Activated CD4-positive, alpha-beta T cell treated with anti-CD3 and anti-CD28 coated beads, Interleukin-2, Interleukin-4, amounts not matched to agents 100 ng/mL and 50 ng/mL, durations not matched to agents 16 hours and 8 hours (primary cell): ENCODE measurements around the gene RPL27A.
"Not testable (repeated sequence)": the region's sequence is repeated elsewhere in the genome, so short reads cannot be mapped to it uniquely, and the experiment has no call there.

Experiments
- DNase-seq: peaks from one replicate; pipeline ENCODE4 v3.0.0-alpha.2; 2020; ENCODE audit warnings: low spot score

Gene RPL27A

DNA sequence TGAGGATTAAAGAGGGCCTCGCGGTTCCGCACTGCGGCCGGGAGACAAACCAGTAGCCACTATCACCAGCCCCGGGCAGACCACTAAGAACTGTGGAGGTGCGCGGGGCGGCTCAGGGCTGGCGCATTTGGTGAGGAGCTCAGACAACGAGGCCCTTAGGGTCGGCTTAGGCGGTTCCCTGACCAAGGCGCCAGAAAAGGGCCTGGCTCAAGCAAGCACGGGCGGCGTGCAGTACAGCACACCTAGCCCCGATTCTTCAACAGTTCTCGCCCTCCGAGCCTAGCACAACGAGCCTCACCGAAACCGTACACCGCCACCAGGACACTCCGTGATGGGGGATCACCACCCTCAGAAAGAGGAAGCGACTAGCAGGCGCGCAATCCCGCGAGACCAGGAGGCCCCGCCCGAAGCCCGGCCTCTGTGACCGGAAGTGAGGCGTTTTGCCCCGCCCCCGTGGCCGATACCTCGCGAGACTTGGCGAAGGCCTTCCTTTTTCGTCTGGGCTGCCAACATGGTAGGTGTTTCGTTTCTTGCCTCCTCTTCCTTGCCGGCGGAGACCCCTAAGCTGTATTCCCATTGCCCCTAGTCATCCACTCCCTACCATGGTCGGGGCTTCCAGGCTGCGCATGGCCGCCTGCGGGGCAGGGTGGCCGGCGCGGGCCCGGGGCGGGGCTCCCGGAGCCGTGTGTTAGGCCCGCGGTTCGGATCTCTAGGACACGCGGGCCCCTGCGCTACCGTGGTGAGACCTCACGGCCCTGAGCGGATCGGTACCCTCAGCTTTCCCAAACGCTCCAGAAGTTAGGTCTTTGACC, at the start of gene RPL27A, which contains the start of gene TRIM66:
Gene RPL27A (plus strand): TSS at position 490 of the 812 bp plus-strand sequence. CDS start 22 bp downstream, at position 512.
Gene TRIM66 (minus strand): TSS at position 363 of the 812 bp plus-strand sequence. CDS start 10,391 bp downstream, outside the sequence.
- peak; percentile 98 for DNase-seq

- DNase-seq = no peak
Measured at GRCh38 chr11:8634498-8634897, 48.1 kb upstream of the RPL27A start.

GRCh38 chr11:8636127-8636526, 46.5 kb upstream of the RPL27A start:
- DNase-seq = no peak

GRCh38 chr11:8638300-8638699, 44.3 kb upstream of the RPL27A start:
- no peak for DNase-seq

DNA sequence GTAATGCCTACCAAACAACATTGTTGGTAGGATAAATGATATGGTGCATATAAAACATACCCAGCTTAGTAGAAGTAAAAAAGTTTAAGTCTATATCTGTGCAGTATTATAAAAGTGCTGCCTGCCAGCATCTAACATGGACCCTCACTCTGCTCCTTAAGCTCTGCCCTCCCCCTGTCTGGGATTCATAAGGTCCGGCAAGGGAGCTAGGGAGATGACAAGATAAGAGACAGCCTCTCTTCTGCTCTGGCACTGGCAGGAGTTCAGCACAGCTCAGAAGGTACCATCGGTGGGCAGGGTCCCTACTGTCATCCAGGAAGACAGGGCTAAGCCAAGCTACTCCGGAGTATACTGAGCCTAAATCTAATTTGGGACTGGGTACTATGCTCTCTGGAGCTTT, 42.9 kb upstream of the RPL27A start:
- DNase-seq = no peak

GRCh38 chr11:8640267-8640906, 42.2 kb upstream of the RPL27A start:
- DNase-seq = no peak

DNA sequence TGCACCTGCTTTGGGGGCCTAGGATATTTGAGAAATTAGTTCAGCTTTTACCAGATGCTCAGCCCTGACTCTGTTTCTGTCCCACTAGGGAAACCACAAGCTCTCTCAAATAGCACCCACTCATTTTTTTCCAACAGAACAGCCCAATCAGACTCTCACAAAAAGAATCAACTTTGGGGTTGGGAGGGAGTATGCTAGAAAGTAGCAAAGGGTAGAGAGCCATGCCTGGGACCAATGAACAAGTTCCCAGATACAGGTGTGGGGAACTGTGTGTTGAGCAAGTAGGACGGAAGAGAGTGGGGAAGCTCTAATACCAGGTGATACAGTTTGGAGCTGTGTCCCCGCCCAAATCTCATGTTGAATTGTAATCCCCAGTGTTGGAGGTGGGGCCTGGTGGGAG, 41.3 kb upstream of the RPL27A start:
- no peak for DNase-seq

- DNase-seq = no peak
Measured at GRCh38 chr11:8642196-8642841, 40.3 kb upstream of the RPL27A start.

- DNase-seq = no peak
Measured at GRCh38 chr11:8646873-8647272, 35.7 kb upstream of the RPL27A start.

GRCh38 chr11:8649361-8649760, 33.2 kb upstream of the RPL27A start:
- DNase-seq = no peak

GRCh38 chr11:8650401-8650990, 32.1 kb upstream of the RPL27A start:
- DNase-seq = no peak

GRCh38 chr11:8652140-8652539, 30.5 kb upstream of the RPL27A start:
- DNase-seq = no peak

DNA sequence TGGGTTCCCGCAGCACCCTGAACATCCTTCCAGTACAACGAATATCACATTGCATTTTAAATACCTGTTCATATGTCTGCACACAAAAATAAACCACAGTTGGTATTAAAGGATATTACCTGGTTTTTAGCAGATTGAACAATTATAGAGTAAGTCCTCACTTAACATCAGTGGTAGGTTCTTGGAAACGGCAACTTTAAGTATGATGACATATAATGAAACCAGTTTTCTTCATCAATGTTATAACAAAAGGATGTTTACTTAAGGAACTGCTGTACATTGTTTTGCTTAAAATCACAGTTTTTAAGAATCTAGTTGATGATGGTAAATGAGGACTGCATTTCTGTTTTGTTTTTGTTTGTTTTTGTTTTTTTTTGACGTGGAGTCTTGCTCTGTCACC, 28.1 kb upstream of the RPL27A start:
- peak; percentile 20 for DNase-seq

DNA sequence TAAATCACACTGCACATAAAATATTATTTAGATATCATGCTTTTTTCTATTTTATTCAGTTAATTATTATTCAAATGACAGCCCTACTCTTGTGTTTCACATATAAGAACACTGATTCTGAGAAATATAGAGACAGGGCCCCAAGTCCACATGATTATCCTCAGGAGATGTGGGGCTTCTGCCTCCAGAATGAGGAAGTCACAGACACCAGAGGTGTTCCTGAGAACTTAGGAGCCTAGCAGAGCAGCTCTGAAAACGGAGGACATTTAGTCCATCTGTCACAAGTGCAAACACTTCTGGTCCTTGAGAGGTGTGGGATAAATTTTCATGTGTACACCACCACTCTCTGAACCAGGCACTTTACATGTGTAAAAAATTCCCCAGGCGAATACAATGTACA, 26.3 kb upstream of the RPL27A start:
- no peak for DNase-seq

- no peak for DNase-seq
Measured at GRCh38 chr11:8658321-8659057, 24.1 kb upstream of the RPL27A start.

- no peak for DNase-seq
Measured at GRCh38 chr11:8661001-8661795, 21.4 kb upstream of the RPL27A start.

DNA sequence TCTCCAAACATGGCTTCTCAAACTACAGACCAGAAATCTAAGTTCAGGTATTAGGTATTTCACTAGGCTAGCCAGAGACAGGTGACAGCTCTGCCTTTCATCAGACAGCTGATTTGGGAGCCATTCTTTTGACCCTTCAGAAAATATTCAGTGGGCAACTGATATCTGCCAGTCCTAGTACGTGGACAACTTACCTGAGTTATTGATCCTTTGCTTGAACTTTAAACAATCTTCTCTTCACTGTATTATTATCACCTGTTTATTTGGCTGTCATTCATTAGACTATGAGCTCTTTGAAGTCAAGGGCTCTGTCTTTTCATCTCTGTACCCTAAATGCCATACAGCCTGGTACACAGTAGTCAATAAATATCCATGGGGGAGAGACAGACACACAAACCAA, 17.4 kb upstream of the RPL27A start:
- DNase-seq = no peak

GRCh38 chr11:8670081-8670480, 12.5 kb upstream of the RPL27A start:
- not testable (repeated sequence) for DNase-seq

- DNase-seq = no peak
Measured at GRCh38 chr11:8671193-8671612, 11.4 kb upstream of the RPL27A start.

DNA sequence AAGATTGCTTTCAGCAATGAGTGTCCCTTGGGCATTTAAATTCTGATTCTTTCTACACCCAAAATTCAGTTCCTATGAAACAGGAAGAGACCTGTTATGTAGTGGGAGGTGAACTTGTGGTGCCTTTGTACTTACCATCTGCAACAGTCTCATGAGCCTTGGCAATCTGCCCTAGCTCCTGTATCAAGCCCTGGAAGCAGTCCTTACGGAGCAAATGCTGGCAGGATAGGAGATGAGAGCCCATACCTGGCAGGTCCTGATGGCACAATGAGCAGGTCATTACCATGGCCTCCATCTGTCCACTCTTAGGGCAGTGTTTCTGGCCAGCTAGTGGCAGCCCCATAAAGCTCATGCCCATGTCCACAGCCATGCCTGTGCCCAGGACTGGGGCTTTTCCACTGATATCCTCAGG, 10.9 kb upstream of the RPL27A start:
- DNase-seq = no peak

DNA sequence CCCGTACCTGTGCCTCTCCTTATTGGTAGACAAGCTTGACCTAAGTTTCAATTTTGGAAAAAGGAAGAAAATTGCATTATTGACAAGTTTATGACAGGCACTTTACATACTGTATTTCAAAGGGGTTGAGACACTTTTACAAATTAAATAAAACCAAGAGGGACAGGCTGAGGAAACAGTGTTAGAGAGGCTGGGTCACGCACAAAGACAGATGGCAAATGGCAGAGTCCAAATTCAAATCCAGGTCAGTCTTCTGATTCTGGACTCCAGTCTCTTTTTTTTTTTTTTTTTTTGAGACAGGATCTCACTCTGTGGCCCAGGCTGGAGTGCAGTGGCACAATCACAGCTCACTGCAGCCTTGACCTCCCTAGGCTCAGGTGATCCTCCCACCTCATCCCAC, 10.2 kb upstream of the RPL27A start:
- DNase-seq = no peak
